Stimulated activated CD8-positive, alpha-beta memory T cell treated with anti-CD3 and anti-CD28 coated beads, Interleukin-15, amount 100 ng/mL, for 24 hours (primary cell): ENCODE measurements around the gene HNRNPH1.

Experiments used
- DNase-seq: peaks from one replicate; pipeline ENCODE4 v3.0.0-alpha.2; 2020; ENCODE audit warnings: low read depth

Gene HNRNPH1

DNA sequence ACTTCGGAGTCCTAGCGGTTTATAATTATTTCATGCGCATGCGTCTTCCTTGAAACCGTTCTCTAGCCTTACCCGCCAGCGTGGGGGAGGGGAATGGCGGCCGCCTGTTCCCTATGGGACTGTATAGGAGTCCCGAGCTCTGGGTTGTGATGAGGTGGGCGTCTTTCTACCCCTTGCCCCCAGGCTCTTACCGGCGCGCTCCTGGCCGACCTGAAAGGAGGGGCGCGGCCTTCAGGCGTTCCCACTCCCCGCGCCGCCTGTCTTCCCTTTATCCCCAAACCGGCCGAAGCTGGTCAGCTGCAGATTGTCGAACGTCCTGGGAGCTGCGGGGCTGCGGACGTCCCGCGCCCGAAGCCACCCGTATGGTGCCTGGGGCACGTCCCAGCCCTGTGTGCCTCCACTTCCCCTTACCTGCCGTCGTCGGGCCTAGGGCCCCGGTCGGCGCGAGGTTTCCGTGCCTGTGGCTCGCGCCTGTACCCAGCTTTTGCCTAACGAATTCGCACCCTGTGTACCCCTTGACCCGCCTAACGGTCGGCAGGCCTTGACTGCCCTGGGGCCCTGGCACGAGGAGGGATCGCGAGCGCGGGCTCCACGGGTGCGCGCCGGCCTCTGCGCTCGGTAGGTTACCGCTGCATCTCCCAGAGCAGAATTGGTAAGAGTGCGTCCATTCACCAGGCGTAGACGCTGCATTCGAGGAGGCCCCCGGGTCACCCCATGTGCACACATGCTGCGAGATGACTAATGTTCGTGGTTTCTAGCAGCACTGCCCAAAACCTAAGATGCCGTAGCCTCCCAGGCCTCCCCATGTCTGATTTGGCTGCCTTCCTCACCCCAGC is 653 bp upstream of the HNRNPH1 start:
- DNase-seq: no peak

DNA sequence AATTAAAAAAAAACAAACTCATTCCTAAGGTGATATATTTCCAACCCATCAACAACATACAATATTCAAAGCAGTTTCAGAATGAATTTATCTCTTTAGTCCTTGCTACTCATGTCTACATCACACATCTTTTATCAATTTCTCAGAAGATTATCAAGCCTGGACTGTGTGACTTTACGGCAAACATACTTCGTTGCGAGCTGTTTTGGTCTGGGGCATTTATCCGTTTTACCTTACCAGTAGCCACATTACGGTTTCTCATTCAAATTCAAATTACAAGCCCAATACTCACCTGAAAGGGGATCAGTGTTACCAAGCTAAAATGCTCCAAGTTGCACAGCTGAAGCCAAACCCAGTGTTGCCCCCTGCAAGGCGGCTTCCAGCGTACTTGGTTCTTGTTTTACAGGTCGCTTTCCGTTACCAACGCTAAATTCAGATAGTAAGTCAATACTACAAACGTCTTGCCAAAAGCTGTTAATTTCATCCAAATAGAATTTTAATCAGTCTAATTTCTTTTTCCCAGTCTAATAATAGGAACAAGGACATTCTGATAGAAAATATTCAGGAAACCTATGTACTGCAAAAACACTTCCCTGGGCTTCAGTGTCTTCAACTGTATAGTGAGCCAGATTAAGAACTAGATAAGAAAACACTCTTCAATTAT is 1.8 kb downstream of the HNRNPH1 start:
- DNase-seq: no peak

GRCh38 chr5:179620703-179621350 is 2.6 kb downstream of the HNRNPH1 start:
- DNase-seq: no peak

DNA sequence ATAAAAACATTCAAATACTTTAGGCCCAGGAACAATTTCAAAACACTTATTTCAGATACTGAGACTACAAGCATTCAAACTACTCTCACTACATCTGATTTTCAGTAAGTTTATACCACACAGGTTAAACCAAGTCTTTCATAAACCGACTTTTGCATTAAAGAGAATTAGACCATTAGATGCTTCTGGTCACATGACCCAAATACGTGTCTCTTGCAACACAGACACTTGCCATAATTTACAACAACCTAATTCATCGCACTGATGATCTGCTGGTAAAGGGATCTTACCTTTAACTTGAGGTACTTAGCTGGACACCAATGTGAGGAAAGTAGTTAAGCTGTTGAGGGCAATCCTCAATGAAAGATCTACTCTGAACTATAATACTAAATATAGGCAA is 3.2 kb downstream of the HNRNPH1 start:
- DNase-seq: no peak

- DNase-seq: no peak
These were observed 3.7 kb downstream of the HNRNPH1 start for GRCh38 chr5:179619776-179620175.

GRCh38 chr5:179618923-179619554 is 4.4 kb downstream of the HNRNPH1 start:
- no peak for DNase-seq

GRCh38 chr5:179617930-179618329 is 5.5 kb downstream of the HNRNPH1 start:
- no peak for DNase-seq

- DNase-seq: no peak
These were observed 7.4 kb downstream of the HNRNPH1 start for GRCh38 chr5:179616002-179616594.

GRCh38 chr5:179615203-179615602 is 8.3 kb downstream of the HNRNPH1 start:
- DNase-seq: no peak

GRCh38 chr5:179614745-179615144 is 8.7 kb downstream of the HNRNPH1 start:
- no peak for DNase-seq

DNA sequence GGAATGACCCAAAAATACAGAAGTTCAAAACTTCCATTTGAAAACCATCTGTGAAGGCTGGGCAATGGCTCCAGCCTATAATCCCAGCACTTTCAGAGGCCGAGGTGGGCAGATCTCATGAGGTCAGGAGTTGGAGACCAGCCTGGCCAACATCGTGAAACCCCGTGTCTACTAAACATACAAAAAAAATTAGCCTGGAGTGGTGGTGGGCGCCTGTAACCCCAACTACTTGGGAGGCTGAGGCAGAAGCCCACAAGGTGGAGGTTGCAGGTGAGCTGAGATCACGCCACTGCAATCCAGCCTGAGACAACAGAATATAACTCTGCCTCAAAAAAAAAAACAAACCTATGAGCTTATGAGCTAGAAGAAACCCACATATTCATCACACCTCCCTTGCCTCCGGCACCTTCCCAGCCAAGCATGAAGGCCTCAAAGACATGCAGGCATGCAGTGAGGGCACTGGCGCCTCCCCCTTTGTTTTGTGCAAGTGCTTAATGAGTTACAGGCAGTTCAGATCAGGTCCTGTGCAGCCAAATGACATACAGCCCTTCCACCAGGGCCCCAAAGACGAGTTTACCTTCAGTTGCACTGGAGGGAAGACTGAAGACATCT is 9.9 kb downstream of the HNRNPH1 start:
- DNase-seq: no peak

DNA sequence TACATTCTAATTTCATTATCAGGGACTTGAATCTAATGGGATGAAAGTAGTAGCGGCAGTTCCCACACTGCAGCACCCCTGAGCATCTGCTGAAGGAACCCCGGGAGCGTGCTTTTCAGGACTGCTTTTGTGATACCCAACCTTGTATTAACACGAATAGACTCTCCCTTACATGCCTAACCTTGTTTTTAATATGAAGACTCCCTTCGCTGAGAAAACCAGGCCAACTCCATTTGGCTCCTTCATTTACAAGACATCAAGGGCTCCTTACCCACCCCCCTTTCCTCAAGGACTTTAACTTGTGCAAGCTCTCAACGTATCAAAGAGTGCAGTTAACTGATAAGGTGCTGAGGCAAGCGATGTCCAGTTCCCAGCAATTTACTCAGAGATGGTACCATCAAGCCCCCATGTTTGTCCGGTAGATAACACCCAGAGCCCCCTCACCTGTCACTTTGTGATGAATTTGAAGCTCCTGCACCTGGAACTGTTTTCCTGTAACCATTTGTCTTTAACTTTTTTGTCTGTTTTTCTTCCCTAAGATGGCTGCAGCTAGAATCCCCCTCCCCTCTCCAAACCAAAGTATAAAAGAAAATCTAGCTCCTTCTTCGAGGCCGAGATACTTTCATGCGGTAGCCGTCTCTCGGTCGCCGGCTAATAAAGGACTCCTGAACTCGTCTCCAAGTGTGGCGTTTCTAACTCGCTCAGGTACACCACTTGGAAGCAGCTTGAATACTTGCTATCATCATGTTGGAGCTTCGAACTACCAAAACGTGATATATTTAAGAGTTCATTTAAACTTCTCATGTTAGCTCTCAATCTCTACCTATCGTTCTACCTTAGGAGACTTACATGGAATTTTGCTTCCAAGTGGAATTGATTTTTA is 10.7 kb downstream of the HNRNPH1 start:
- DNase-seq: no peak

DNA sequence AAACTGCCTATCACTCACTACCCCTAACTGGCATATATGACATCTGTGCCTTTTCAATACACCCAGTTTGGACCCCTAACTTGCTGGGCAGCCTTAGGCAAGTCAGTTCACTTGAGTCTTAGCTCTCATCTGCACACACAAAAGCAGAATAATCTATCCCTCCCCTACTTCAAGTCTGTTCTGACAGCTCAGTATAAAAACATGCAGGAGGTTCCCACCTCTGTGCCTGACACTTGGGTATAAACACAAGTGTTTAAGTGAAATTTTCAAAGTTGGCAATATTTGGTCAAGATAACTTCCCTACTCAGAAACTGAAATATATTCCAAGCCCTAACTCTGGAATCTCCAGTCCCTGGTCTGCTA is 12.6 kb downstream of the HNRNPH1 start:
- DNase-seq: no peak

DNA sequence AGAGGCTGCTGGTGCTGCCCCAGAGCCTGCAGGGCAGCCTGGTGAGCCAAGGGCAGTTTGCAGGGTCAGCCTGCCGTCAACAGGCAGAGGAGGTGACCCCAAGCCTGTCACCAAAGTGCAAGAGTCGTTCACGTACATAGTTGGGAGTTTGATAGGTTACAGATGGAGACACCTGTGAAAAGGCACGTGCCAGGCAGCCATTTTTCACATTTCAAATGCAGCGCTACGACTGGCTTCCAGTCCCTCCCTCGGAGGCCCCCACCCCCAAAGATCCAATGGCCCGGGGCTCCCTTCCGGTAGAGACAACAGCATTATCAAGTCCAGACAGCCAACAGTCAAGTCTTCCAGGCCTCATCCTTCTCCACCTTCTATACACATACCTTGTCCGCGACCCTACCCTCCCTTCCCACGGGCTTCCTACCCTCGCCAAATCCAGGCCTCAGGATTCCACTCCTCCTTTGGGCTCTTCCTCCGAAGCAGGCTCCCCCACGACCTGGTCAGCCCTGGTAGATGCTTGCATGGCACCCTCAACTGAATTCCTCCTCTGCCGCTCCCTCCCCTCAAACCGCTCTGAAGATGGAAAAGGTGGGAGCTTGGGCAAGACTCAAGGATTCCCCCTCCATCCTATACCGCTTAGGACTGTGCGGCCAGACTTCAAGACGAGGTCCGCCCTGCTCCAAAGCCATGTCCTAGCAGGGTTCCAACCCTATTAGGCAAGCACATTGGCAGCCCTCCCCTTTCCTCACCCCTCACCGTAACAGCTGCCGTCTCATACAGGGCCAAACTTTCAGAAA is 13.2 kb downstream of the HNRNPH1 start:
- no peak for DNase-seq

DNA sequence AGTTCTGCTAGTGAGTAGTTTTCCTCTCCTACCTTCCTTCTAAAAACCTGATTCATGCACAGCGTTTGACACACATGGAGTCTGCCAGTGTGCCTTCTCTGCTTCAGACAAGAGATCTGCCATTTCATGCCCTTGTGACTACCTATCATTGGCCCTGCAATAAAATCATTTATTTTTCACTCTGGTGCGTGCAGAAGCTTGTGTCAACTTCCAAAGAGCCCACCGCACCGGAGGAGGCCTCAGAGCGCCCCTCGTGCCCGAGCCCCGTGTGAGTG is 13.7 kb downstream of the HNRNPH1 start:
- DNase-seq: no peak

DNA sequence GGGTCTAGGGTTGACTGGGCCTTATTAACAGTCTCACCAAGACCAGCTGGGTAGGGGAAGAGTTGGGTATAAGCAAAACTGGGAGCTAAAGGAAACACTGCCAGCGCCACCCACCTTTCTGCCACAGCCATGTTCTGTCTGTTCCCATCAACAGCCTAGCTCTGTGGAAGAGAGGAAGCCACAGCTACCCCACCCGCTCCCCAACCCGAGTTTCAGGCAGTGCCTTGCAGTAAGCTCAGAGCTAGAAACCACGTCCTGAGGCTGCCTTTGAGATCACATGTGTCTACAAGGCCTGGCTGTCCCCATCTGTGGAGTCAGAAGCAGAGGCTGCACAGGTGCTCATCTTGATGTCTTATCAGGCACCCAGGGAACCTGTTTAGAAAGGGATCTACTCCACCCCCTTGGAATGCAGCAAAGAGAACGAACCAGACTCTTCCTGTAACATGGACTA is 15.3 kb downstream of the HNRNPH1 start:
- no peak for DNase-seq

DNA sequence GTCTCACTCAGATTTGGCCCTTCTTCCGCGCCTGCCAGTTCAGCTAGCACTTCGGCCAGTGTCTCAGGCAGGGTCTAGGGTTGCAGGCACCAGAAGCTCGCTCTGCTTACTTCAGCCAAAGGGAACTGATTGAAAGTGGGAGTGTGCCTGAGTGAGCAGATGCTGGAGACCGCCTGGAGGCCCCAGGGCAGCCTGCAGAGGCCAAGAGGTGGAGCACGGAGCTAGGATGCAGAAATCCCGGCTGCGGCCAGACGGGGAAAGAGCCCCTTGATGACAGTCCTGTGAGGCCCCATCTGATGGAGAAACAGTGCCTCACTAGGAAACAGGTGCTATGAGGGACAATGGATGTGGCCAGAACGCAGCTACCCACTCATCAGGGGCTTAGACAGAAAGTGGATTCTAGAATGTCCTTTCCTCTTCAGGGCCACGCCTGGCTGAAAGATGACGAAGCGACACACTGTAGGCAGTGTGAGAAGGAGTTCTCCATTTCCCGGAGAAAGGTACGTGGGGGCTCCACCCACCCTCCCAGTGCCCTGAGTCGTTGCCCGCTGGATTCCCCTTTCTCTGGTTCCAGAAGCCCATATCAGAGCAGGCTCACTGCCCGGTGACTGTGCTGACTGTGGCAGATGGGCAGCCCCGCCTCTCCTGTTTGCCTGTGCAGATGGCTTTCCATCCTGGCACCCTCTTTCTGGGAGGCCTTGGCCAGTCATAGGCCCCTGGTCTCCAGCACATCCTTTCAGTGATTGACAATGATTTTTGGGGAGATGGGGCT is 16.1 kb downstream of the HNRNPH1 start:
- no peak for DNase-seq

DNA sequence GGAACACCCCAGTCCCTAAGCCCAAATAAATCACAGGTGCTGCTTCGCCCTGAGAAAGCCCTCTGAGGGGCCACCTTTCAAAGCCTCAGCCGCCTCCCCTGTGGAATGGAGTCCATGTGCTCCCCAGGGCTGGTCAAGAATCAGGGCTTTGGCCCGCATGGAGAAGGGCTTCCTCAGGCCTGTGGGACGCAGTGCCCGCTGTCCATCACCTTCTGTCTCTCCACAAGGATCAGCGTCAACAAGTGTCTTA is 16.6 kb downstream of the HNRNPH1 start:
- DNase-seq: no peak

GRCh38 chr5:179606071-179606909 is 17.2 kb downstream of the HNRNPH1 start:
- no peak for DNase-seq
